ENCODE results near the gene TMEM9.

DNA sequence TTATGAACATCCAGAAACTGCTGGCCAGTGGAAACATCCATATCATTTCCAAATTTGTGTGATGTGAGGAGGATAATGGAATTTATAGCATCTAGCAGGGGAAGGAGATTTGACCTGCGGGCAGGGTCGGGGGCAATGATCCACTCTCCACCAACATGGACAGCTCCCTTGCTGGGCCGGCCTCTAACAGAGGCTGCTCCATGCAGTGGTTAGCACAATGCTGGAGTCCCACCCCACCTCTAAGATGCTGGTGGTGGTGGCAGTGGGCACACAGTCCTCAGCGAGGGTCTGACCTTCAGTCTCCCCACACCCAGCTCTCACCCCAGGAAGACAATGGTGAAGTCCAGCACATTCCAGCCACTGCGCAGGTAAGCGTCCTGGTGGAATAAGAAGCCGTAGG is 60.7 kb downstream of the TMEM9 start:
- TF ChIP-seq YY1 (IDR thresholded peaks at IDR 0.05; ENCODE audit: insufficient read depth, insufficient read length) (no peak), SUZ12 (IDR thresholded peaks at IDR 0.05; ENCODE audit: extremely low read depth, insufficient read depth, insufficient read length) (no peak)

Measured in NT2/D1 (cell line).